Measurements from ENCODE around the gene ZNF621. TPM values are rescaled to one million over a fixed set of nuclear protein-coding genes. Genes with fewer than 3 reads are reported as not detected.

Gene ZNF621
- total RNA-seq, 5 donors from 2014 or later (not counting 1 experiment from before 2014, with no cell fraction given) = 16.6 to 25.2 (median 22.2) TPM

GRCh38 chr3:40511031-40511718, 13.6 kb upstream of the ZNF621 start:
- H3K27ac Mint-ChIP-seq = no peak overlapping the region
- CTCF ChIA-PET = no interaction called here
- ATAC-seq (replicated peaks in 1 of 4) = no peak

GRCh38 chr3:40516201-40516600, 8.6 kb upstream of the ZNF621 start:
- Mint-ChIP-seq H3K27ac (no peak overlapping the region), H3K9me3 (no peaks in the 10 kb centered on the region), H3K36me3 (peaks cover 25% of the 10 kb centered on the region), H3K4me3 (no peak overlapping the region), H3K4me1 (no peaks in the 10 kb centered on the region), H3K27me3 (no peaks in the 10 kb centered on the region)
- Histone ChIP-seq H3K9me3 (no peaks in the 10 kb centered on the region), H3K4me1 (ENCODE audit: control insufficient read depth in 1 of 2, extremely low read depth in 1 of 2, insufficient read depth in 2 of 2, low read length in 2 of 2) (no peaks in the 10 kb centered on the region), H3K27ac (ENCODE audit: low read length) (no peak overlapping the region), H3K4me3 (ENCODE audit: control insufficient read depth in 1 of 2, extremely low read depth in 1 of 2, low read length in 1 of 2) (no peak overlapping the region), H3K27me3 (replicated peaks in 1 of 2; ENCODE audit: control insufficient read depth in 2 of 2, extremely low read depth in 1 of 2, insufficient read depth in 2 of 2, low read length in 1 of 2) (no peaks in the 10 kb centered on the region), H3K36me3 (ENCODE audit: control insufficient read depth in 2 of 2, extremely low read depth in 1 of 2, insufficient read depth in 1 of 2, low read length in 1 of 2) (peaks cover 0 to 10% of the 10 kb centered on the region in 2 donors)
- POLR2A ChIA-PET = no interaction called here
- 100% methylated on average over 2 of the region's 5 CpGs for WGBS (ENCODE audit: insufficient coverage)
- no peak for ATAC-seq (replicated peaks in 1 of 4)
- no peak for DNase-seq
- CTCF ChIA-PET = no interaction called here

More at GRCh38 chr3:40511031-40511718, 13.6 kb upstream of the ZNF621 start:
- no peak overlapping the region for H3K27ac ChIP-seq (ENCODE audit: low read length)
- no peaks in the 10 kb centered on the region for H3K4me1 ChIP-seq (ENCODE audit: control insufficient read depth in 1 of 2, extremely low read depth in 1 of 2, insufficient read depth in 2 of 2, low read length in 2 of 2)
- H3K9me3 ChIP-seq = no peaks in the 10 kb centered on the region
- peaks cover 33% of the 10 kb centered on the region for H3K36me3 Mint-ChIP-seq
- peaks cover 0 to 8% of the 10 kb centered on the region in 2 donors for H3K36me3 ChIP-seq (ENCODE audit: control insufficient read depth in 2 of 2, extremely low read depth in 1 of 2, insufficient read depth in 1 of 2, low read length in 1 of 2)
- no CpG with 5 or more reads among the region's 1 CpG for WGBS (ENCODE audit: insufficient coverage)
- no peaks in the 10 kb centered on the region for H3K27me3 ChIP-seq (replicated peaks in 1 of 2; ENCODE audit: control insufficient read depth in 2 of 2, extremely low read depth in 1 of 2, insufficient read depth in 2 of 2, low read length in 1 of 2)
- H3K4me3 ChIP-seq (ENCODE audit: control insufficient read depth in 1 of 2, extremely low read depth in 1 of 2, low read length in 1 of 2) = no peak overlapping the region
- no peaks in the 10 kb centered on the region for H3K9me3 Mint-ChIP-seq
- no peaks in the 10 kb centered on the region for H3K27me3 Mint-ChIP-seq
- POLR2A ChIA-PET = no interaction called here
- DNase-seq = no peak
- peaks cover 7 to 11% (median 7%) of the 10 kb centered on the region in 3 donors for H3K4me1 Mint-ChIP-seq
- H3K4me3 Mint-ChIP-seq = no peak overlapping the region

- Mint-ChIP-seq H3K27ac (no peak overlapping the region), H3K36me3 (peaks cover 16% of the 10 kb centered on the region), H3K27me3 (no peaks in the 10 kb centered on the region), H3K4me3 (no peak overlapping the region), H3K4me1 (peaks cover 0 to under 1% (median 0%) of the 10 kb centered on the region in 3 donors), H3K9me3 (no peaks in the 10 kb centered on the region)
- CTCF ChIA-PET = no interaction called here
- Histone ChIP-seq H3K36me3 (ENCODE audit: control insufficient read depth in 2 of 2, extremely low read depth in 1 of 2, insufficient read depth in 1 of 2, low read length in 1 of 2) (peaks cover 0 to 2% of the 10 kb centered on the region in 2 donors), H3K27me3 (replicated peaks in 1 of 2; ENCODE audit: control insufficient read depth in 2 of 2, extremely low read depth in 1 of 2, insufficient read depth in 2 of 2, low read length in 1 of 2) (no peaks in the 10 kb centered on the region), H3K4me1 (ENCODE audit: control insufficient read depth in 1 of 2, extremely low read depth in 1 of 2, insufficient read depth in 2 of 2, low read length in 2 of 2) (no peaks in the 10 kb centered on the region), H3K4me3 (ENCODE audit: control insufficient read depth in 1 of 2, extremely low read depth in 1 of 2, low read length in 1 of 2) (no peak overlapping the region), H3K9me3 (no peaks in the 10 kb centered on the region), H3K27ac (ENCODE audit: low read length) (no peak overlapping the region)
- ATAC-seq (replicated peaks in 1 of 4) (no peak), DNase-seq (no peak)
- POLR2A ChIA-PET = no interaction called here
- no CpG with 5 or more reads among the region's 1 CpG for WGBS (ENCODE audit: insufficient coverage)
Observed at GRCh38 chr3:40518067-40518466, 6.7 kb upstream of the ZNF621 start.

GRCh38 chr3:40518848-40519247, 5.9 kb upstream of the ZNF621 start:
- ChIA-PET CTCF (no interaction called here), POLR2A (no interaction called here)
- Mint-ChIP-seq H3K27ac (no peak overlapping the region), H3K9me3 (no peaks in the 10 kb centered on the region), H3K4me3 (no peak overlapping the region), H3K36me3 (peaks cover 16% of the 10 kb centered on the region), H3K27me3 (no peaks in the 10 kb centered on the region), H3K4me1 (peaks cover 0 to 2% (median 1%) of the 10 kb centered on the region in 3 donors)
- peaks cover 0 to 2% of the 10 kb centered on the region in 2 donors for H3K36me3 ChIP-seq (ENCODE audit: control insufficient read depth in 2 of 2, extremely low read depth in 1 of 2, insufficient read depth in 1 of 2, low read length in 1 of 2)
- no peak overlapping the region for H3K27ac ChIP-seq (ENCODE audit: low read length)
- DNase-seq = no peak
- H3K4me3 ChIP-seq (ENCODE audit: control insufficient read depth in 1 of 2, extremely low read depth in 1 of 2, low read length in 1 of 2) = no peak overlapping the region
- H3K4me1 ChIP-seq (ENCODE audit: control insufficient read depth in 1 of 2, extremely low read depth in 1 of 2, insufficient read depth in 2 of 2, low read length in 2 of 2) = no peaks in the 10 kb centered on the region
- H3K9me3 ChIP-seq = no peaks in the 10 kb centered on the region
- ATAC-seq (replicated peaks in 1 of 4) = no peak
- WGBS (ENCODE audit: insufficient coverage) = no CpG with 5 or more reads among the region's 1 CpG
- no peaks in the 10 kb centered on the region for H3K27me3 ChIP-seq (replicated peaks in 1 of 2; ENCODE audit: control insufficient read depth in 2 of 2, extremely low read depth in 1 of 2, insufficient read depth in 2 of 2, low read length in 1 of 2)

GRCh38 chr3:40521254-40521653, 3.5 kb upstream of the ZNF621 start:
- Mint-ChIP-seq H3K9me3 (no peaks in the 10 kb centered on the region), H3K36me3 (peaks cover 7% of the 10 kb centered on the region), H3K4me3 (no peak overlapping the region), H3K4me1 (peaks cover 18 to 20% (median 19%) of the 10 kb centered on the region in 3 donors), H3K27ac (no peak overlapping the region), H3K27me3 (no peaks in the 10 kb centered on the region)
- ATAC-seq (replicated peaks in 1 of 4) = no peak
- no CpG with 5 or more reads among the region's 3 CpGs for WGBS (ENCODE audit: insufficient coverage)
- H3K4me1 ChIP-seq (ENCODE audit: control insufficient read depth in 1 of 2, extremely low read depth in 1 of 2, insufficient read depth in 2 of 2, low read length in 2 of 2) = peaks cover 2 to 16% of the 10 kb centered on the region in 2 experiments
- no peak overlapping the region for H3K27ac ChIP-seq (ENCODE audit: low read length)
- H3K27me3 ChIP-seq (replicated peaks in 1 of 2; ENCODE audit: control insufficient read depth in 2 of 2, extremely low read depth in 1 of 2, insufficient read depth in 2 of 2, low read length in 1 of 2) = peaks cover 0 to 3% of the 10 kb centered on the region in 2 experiments
- CTCF ChIA-PET = no interaction called here
- H3K9me3 ChIP-seq = no peaks in the 10 kb centered on the region
- POLR2A ChIA-PET = no interaction called here
- H3K36me3 ChIP-seq (ENCODE audit: control insufficient read depth in 2 of 2, extremely low read depth in 1 of 2, insufficient read depth in 1 of 2, low read length in 1 of 2) = peaks cover 0 to 2% of the 10 kb centered on the region in 2 donors
- H3K4me3 ChIP-seq (ENCODE audit: control insufficient read depth in 1 of 2, extremely low read depth in 1 of 2, low read length in 1 of 2) = no peak overlapping the region
- DNase-seq = no peak

GRCh38 chr3:40523781-40524180, 979 bp upstream of the ZNF621 start:
- ATAC-seq (replicated peaks in 1 of 4) (no peak), DNase-seq (peak in 1 of 35 experiments; percentile 15)
- WGBS (ENCODE audit: insufficient coverage) = 100% methylated on average over 1 of the region's 2 CpGs
- H3K9me3 ChIP-seq = no peaks in the 10 kb centered on the region
- Mint-ChIP-seq H3K27me3 (no peaks in the 10 kb centered on the region), H3K9me3 (no peaks in the 10 kb centered on the region), H3K4me3 (peak overlapping the region; percentile 88 to 93 (median 91)), H3K27ac (peak overlapping the region; percentile 91 to 96), H3K4me1 (peaks cover 25 to 32% (median 26%) of the 10 kb centered on the region in 3 donors), H3K36me3 (peaks cover 22% of the 10 kb centered on the region)
- H3K36me3 ChIP-seq (ENCODE audit: control insufficient read depth in 2 of 2, extremely low read depth in 1 of 2, insufficient read depth in 1 of 2, low read length in 1 of 2) = peaks cover 0 to 10% of the 10 kb centered on the region in 2 donors
- H3K27ac ChIP-seq (ENCODE audit: low read length) = peak overlapping the region; percentile 95
- ChIA-PET CTCF (interaction anchor here in 1 of 2 donors (0.5 to 0.7 kb wide), 3 partner anchors 190 to 676 kb away, joined by 3 to 6 read pairs (median 3); partner anchors contain the start of gene CTNNB1), POLR2A (interaction anchor here (0.7 kb wide), 3 partner anchors 50 to 1652 kb away, joined by 4 to 7 read pairs (median 6); no protein-coding TSS in a partner anchor)
- no peak overlapping the region for H3K4me3 ChIP-seq (ENCODE audit: control insufficient read depth in 1 of 2, extremely low read depth in 1 of 2, low read length in 1 of 2)
- H3K4me1 ChIP-seq (ENCODE audit: control insufficient read depth in 1 of 2, extremely low read depth in 1 of 2, insufficient read depth in 2 of 2, low read length in 2 of 2) = peaks cover 2 to 16% of the 10 kb centered on the region in 2 experiments
- H3K27me3 ChIP-seq (replicated peaks in 1 of 2; ENCODE audit: control insufficient read depth in 2 of 2, extremely low read depth in 1 of 2, insufficient read depth in 2 of 2, low read length in 1 of 2) = peaks cover 0 to 3% of the 10 kb centered on the region in 2 experiments
